T-helper 9 cell (primary cell): ENCODE measurements around the gene ZNF610.
A peak's percentile ranks its signal among the peaks of the same experiment; 100 is the strongest.
"Not testable (repeated sequence)": the region's sequence is repeated elsewhere in the genome, so short reads cannot be mapped to it uniquely, and the experiment has no call there.

Experiments
- DNase-seq: peaks from one replicate; pipeline ENCODE4 v3.0.0-alpha.2; 2020
- total RNA-seq, 2 donors: gene quantifications; one replicate each; lab custom pipeline; 2026; lab: John Stamatoyannopoulos, UW

Gene ZNF610
- 1.2 to 1.7 reads per million in 2 donors for total RNA-seq

DNA sequence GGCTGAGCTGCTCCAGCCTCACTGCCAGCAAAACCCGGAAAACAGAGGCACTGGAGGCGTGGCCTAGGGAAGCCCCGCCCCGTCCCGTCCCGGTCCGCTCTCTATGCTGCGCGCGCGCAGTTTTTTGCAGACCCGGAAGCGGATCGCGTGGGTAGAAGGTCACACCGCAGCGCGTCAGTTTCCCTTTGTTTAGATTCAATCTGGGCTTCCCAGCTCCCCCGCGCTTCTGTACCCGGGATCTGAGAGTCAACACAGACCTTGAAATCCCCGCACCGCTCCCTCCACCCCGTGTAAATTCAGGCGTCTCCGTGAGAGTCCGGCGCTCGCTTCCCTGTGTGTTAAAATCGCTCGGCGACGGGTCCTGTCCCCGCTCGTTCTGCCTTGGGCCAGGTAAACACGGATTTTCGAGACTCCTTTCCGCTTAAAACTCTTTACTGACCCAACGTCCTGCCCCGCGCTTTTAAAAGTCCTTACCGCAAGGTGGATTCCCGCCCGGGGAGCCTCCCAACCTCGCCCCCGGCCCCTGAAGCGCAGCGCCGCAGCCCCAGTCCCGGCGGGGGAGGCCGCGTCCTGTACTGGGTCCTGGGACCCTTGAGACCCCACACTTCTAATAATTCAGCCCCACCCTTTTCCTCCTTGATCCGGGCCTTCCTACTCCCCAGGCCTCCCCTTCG, at the start of gene ZNF610:
TSS of gene ZNF610 (plus strand) at position 127 of the 674 bp plus-strand sequence. CDS start 12,930 bp downstream, outside the sequence.
- DNase-seq: peak; percentile 73

DNA sequence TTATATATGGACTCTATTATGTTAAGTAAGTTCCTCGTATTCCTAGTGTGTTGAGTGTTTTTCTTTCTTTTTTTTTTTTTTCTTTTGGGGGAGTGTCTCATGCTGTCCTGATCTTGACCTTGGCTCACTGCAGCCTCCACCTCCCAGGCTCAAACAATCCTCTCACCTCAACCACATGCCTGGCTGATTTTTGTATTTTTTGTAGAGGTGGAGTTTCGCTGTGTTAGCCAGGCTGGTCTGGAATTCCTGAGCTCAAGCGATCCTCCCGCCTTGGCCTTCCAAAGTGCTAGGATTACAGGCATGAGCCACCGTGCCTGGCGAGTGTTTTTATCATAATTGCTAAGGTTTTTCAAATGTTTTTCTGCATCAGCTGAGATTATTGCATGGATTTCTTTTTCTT, 49.8 kb upstream of the ZNF610 start:
- DNase-seq: no peak

DNA sequence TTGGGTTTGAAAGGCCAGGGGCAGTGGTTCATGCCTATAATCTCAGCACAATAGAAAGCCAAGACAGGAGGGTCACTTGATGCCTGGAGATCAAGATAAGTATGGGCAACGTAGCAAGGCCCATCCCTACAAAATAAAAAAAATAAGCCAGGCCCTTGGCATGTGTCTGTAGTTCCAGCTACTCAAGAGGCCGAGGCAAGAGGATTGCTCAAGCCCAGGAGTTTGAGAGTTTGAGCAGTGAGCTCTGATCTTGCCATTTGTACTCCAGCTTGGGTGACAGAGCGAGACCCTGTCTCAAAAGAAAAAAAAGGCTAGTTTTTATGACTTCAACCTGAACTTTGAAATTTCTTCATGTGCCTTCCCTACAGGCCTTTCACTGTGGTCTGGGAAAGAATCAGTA, 44.3 kb upstream of the ZNF610 start:
- DNase-seq: no peak

DNA sequence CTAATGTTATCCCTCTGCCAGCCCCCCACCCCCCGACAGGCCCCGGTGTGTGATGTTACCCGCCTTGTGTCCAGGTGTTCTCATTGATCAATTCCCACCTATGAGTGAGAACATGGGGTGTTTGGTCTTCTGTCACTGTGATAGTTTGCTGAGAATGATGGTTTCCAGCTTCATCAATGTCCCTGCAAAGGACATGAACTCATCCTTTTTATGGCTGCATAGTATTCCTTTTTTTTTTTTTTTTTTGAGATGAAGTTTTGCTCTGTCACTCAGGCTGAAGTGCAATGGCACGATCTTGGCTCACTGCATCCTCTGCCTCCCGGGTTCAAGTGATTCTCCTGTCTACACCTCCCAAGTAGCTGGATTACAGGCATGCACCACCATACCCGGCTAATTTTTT, 43.1 kb upstream of the ZNF610 start:
- not testable (repeated sequence) for DNase-seq

DNA sequence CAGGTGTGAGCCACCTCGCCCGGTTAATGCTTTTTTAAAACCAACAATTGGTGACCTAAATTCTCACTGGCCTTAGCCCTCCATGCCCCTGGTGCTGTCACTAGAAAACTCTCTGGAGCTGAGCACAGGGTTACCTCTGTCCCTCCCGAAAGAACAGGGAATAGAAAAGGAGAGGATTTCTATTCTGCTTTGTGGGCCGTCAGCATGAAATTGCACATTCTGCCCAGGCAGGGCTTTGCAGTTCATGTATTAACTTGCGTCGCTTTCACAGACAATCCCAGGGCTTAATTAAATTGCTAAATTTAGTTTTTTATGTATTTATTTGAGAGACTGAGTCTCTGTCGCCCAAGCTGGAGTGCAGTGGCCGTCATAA, 39.7 kb upstream of the ZNF610 start:
- DNase-seq: no peak

DNA sequence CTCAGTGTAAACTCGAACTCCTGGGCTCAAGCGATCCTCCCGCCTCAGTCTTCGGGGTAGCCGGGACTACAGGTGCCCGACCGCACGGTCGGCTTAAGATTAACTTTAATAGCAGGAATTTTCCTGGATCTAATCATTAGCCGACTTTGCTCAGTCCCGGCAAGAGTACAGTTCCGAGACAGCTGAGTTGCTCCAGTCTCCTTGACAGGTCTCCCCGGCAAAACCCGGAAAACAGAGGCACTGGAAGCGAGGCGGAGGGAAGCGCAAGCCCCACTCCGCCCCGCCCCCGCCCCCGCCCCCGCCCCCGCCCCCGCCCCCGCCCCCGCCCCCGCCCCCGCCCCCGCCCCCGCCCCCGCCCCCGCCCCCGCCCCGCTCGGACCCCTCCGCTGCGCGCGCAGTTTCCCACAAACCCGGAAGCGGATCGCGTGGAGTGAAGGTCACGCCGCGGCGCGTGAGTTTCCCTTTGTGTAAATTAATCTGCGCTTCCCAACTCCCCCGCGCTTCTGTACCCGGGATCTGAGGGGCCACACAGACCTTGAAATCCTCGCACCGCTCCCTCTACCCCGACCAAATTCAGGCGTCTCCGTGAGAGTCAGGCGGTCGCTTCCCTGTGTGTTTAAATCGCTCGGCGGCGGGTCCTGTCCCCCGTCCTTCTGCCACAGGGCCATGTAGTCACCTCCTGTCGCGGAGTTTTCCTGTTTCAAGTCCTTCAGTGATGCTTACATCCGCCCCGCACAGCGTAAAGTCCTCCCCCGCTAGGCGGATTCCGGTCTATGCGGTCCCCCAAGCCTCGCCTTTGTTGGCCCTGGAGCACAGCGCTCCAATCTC, 39.1 kb upstream of the ZNF610 start, which contains the start of gene ZNF480:
TSS of gene ZNF480 (plus strand) at position 397 of the 828 bp plus-strand sequence. CDS start 3,244 bp downstream, outside the sequence.
- peak; percentile 90 for DNase-seq

DNA sequence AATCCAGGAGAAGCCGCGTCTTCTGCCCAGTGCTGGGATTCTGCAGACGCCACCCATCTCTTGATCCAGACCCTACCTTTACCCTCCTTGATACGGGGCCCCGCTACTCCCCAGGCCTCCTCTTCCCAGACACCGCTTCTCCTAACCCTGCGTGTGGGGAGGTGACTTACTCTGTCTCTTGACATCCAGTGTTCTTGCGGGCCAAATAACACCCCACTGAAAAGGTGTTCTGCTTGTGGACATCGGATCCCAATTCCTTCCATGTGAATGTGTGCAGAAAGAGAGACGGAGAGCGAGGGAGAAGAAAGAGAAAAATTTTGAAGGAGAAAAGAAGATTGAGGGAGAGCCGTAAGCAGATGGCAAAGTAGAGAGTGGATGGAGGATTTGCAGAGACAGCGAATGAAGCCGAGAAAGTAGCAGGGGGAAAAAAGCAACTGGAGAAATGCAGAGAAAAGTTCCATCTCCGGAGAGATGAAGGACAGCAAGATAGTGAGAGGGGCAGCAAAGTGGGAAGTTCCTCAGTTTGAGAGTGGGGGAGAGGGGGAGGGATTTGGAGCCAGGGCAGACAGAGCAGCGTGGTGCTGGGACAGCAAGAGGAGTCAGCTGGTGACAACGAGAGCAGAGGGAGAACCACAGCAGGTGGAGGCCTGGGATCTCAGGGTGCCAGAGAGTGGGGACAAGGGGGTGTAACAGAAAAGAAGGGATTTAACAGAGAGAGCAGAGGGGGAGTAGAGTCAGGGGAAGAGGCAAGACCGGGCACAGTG, 38.3 kb upstream of the ZNF610 start:
- no peak for DNase-seq

DNA sequence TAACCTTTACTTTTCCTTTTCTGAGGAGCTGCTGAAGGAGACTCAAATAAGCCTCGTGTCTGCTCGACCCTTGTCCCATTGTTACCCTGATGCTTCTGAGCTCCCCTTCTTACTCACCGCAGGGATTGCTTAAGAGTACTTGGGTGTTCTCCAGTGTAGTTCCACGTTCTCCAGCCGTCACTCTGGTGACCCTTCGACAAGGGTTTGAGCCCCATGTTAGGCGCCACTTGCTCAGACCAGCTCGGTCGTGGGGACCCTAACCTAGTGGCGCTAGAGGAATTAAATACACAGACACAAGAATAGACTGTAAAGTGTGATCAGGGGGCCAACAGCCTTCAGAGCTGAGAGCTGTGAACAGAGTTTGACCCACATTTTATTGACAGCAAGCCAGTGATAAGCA, 28.8 kb upstream of the ZNF610 start:
- DNase-seq: no peak

DNA sequence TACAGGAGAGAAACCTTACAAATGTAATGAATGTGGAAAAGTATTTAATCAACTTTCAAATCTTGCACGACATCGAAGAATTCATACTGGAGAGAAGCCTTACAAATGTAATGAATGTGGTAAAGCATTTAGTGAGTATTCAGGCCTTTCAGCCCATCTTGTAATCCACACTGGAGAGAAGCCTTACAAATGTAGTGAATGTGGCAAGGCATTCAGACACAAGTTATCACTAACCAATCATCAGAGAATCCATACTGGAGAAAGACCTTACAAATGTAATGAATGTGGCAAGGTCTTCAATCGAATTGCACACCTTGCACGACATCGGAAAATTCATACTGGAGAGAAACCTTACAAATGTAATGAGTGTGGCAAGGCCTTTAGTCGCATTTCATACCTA, 13.6 kb upstream of the ZNF610 start:
- DNase-seq: no peak

DNA sequence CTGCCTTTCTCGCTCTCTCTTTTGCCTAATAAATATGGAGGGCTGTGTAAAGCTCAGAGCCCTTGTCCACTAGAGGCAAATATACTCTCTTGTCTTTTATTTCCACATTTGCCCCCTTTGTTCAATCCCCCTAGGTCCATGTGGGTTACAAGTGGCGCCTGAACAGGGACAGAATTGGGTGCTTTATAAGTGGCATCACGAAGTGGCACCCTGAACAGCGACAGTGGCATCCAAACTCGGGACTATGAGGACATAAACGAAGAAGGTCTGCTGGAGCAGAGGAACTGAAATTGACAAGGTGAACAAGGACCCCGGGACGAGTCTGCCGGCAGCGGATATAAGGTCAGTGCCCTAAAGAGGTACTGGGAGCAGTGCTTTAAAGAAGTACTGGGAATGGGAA, 4.3 kb upstream of the ZNF610 start:
- DNase-seq: no peak

DNA sequence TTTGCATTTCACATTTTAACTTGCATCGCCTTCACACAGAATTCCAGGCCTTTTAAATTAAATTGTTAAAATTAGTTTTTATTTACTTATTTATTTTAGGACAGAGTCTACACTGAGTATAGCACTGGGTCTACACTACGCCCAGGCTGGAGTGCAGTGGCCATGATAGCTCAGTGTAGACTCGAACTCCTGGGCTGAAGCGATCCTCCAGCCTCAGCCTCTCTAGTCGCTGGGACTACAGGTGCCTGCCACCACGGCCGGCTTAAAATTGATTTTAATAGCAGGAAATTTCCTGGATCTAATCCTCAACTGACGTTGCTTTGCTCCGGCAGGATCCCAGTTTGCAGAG, 301 bp upstream of the ZNF610 start:
- DNase-seq: no peak

DNA sequence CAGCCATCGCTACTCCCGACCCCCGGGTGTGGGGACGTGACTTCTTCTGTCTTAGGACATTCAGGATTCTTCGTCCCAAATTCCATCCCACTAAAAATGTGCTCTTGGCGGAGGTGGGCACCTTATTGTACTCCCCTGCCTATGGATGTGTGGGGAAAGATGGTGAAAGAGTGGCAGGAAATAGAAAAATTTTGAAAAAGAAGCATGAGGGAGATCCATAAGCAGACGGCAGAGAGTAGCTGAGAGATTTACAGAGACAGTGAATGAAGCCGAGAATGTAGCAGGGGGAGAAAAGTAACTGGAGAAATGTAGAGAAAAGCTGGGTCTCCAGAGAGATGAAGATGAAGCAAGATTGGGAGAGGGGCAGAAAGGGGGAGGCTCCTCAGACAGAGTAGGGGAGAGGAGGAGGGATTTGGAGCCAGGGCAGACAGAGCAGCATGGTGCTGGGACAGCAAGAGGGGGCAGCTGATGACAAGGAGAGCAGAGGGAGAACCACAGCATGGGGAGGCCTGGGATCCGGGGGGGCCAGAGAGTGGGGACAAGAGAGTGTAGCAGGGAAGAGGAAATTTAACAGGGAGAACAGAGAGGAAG, 843 bp downstream of the ZNF610 start:
- no peak for DNase-seq

DNA sequence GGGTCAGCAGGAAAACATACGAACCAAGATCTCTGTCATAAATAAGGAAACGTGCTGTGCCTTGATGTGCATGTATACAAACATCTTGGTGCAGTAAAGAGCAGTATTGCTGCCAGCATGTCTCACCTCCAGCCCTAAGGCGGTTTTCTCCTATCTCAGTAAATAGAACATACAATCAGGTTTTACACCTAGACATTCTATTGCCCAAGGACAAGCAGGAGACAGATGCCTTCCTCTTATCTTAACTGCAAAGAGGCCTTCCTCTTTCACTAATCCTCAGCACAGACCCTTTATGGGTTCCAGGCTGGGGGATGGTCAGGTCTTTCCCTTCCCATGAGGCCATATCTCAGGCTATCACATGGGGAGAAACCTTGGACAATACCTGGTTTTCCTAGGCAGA, 3.0 kb downstream of the ZNF610 start:
- DNase-seq: not testable (repeated sequence)

DNA sequence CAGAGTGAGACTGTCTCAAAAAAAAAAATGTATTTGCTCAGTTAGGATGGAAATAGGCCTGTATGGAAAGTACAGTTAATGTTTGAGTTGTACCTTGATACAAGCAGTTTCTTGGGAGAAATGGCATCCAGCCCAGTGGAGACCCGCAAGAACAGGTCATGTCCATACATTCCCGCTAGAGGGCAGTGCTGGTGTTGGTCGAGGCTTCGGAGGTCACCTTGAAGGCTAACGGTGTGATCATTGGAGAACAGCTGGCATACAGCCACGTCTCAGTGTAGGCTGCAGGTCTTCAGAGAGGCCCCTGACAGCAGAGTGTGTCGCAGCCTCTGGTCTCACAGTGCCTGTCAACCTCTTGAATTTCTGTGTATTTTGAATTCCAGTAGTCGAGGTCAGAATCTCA, 7.5 kb downstream of the ZNF610 start:
- DNase-seq: peak; percentile 32

DNA sequence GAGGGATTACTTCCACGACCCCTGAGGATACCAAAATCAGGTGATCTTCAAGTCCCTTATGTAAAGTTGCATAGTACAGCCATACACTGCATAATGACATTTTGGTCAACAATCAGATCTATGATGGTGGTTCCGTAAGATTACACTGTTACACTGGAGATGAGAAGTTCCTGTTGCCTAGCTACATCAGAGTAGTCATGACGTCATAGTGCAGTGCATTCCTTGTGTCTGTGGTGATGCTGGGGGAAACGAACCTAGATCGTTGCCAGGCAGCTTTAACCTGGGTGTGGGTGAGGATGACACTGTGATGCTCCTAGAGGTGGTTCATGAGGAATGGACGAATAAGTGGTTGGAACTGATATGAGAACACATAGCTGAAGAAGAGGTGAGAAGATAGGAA, 9.1 kb downstream of the ZNF610 start:
- DNase-seq: no peak

DNA sequence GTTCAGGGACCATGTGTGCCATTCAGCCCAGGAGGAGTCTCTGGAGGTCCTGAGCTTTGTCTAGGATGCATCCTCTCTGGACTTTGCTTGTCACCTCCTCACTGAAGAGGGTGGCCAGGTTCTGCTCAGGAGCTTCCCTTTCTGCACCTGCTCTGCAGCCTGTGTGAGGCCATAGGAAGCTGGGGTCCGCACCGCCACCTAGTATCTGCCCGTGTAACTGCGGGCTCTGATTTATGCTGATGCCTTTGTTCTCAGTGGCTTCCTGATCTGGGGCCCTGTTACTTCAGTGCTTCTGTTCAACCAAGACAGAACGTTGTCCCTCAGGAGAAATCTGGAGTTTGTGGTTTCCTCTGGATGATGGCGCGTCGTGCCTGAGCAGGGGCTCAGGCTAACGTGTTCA, 15.5 kb downstream of the ZNF610 start:
- no peak for DNase-seq

DNA sequence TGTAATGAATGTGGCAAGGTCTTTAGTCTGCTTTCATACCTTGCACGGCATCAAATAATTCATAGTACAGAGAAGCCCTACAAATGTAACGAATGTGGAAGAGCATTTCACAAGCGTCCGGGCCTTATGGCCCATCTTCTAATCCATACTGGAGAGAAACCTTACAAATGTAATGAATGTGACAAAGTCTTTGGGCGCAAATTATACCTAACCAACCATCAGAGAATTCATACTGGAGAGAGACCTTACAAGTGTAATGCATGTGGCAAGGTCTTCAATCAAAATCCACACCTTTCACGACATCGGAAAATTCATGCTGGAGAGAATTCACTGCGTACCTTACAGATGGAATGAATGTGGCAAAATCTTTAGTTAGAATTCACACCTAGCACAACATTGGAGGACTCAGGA, 30.4 kb downstream of the ZNF610 start:
- DNase-seq: no peak

DNA sequence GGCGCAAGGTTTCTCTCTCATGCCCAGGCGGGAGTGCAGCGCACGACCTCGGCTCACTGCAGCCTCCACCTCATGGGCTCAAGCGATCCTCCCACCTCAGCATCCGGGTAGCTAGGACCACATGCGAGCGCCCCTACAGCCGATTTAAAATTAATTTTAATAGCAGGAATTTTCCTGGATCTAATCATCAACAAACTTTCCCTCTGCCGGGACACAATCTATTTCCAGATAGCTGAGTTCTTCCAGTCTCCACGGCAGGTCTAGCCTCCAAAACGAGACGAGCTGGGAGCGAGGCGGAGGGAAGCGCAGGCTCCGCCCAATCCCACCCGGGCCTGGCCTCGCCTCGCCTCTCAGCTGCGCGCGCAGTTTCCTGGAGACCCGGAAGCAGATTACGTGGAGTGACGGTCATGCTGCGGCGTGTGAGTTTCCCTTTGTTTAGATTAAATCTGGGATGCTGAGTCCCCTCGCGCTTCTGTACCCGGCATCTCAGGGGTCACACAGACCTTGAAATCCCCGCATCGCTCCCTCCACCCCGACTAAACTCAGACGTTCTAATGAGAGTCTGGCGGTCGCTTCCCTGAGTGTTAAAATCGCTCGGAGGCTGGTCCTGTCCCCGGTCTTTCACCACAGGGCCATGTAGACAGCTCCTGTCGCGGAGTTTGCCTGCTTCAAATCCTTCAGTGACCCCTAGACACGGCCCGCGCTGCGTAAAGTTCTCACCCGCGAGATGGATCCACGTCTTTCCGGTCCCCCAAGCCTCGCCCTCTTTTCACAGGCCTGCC, 33.7 kb downstream of the ZNF610 start, which contains the start of gene ZNF880:
TSS of gene ZNF880 (plus strand) at position 365 of the 782 bp plus-strand sequence. CDS start at position 408, 43 bp downstream.
- DNase-seq: peak; percentile 87

DNA sequence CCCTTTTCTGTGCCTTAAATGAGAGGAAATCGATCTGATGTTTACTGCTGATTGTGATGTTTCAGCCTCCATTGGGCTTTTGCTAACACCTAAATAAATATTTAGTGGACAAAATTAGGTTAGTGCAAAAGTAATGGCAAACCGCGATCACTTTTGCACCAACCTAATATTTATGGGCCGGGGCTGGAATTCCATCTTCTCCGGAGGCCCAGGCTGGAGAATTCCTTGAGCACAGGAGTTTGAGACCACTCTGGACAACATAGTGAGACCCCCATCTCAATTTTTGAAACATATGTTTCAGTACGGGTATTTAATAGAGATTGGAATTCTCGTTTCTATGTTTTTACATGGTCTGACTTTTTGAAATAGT, 34.3 kb downstream of the ZNF610 start:
- no peak for DNase-seq

DNA sequence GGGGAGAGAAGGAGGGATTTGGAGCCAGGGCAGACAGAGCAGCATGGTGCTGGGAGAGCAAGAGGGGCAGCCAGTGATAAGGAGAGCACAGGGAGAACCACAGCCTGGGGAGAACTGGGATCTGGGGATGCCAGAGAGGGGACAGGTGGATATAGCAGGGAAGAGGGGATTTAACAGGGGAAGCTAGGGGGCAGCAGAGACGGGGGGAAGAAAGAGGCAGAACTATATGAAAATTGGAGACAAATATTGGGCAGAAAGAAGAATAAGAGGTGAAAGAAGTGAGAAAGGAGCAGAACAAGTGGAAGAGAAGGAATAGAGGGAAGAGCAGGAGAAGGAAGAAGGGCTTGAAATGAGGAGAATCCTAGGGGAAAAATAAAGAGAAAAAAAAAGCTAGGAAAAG, 55.1 kb downstream of the ZNF610 start:
- no peak for DNase-seq

DNA sequence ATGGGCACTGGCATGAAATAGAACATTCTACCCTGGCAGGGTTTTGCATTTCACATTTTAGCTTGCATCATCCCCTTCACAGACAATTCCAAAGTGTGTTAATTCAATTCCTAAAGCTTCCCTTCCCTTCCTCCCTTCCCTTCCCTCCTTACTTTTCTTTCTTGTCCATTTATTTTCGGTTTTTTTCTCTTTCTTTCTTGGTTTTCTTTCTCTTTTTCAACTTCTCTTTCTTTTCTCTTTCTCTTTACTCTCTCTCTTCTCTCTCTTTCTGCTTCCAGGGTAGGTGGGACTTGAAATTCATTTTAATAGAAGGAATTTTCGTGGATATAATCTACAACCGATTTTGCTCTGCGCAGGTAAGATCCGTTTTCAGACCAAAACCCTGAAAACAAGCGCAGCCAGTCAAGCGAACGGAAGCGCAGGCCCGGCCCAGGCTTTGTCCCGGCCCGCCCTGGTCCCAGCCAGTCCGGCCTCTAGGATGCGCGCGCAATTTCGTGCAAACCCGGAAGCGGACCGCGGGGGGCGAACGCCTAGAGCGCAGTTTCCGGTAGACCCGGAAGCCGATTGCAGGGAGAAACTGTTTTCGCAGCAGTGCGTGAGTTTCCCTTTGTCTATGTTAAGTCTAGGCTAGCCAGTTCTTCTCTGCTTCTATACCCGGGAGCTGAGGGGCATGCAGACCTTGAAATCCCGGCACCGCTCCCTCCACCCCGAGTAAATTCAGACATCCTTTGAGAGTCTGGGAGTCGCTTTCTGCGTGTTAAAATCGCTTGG, 61.5 kb downstream of the ZNF610 start, which contains the start of gene ZNF528:
TSS of gene ZNF528 (plus strand) at position 540 of the 771 bp plus-strand sequence. CDS start 4,165 bp downstream, outside the sequence.
- DNase-seq: peak; percentile 87
